Measurements from ENCODE around the gene PKD1. TPM values are rescaled to one million over a fixed set of nuclear protein-coding genes. Genes with fewer than 3 reads are reported as not detected.

The PKD1 gene
- total RNA-seq, 1 experiment from 2014 or later, result 137 TPM

GRCh38 chr16:2158262-2158638 lies 22.6 kb upstream of the PKD1 start:
- H3K9ac ChIP-seq (ENCODE audit: low read length), result peak overlapping the region; percentile 98; the same call in 1 of the 2 replicates
- ATAC-seq, result no peak
- ChIA-PET RAD21 (ENCODE audit: low non-redundant PET in 1 of 2, low total read pairs in 2 of 2, uncharacterized antibody in 2 of 2, unreplicated experiment in 2 of 2) (no interaction called here), CTCF (no interaction called here), POLR2A (no interaction called here)
- no TSS peak for BruUV-seq (replicated peaks)
- H3K9me3 ChIP-seq (ENCODE audit: control insufficient read depth in 1 of 2, insufficient read depth in 1 of 2, low read depth in 1 of 2, low read length in 2 of 2), result no peaks in the 10 kb centered on the region
- H3K27me3 ChIP-seq (ENCODE audit: insufficient read depth, low read length), result no peaks in the 10 kb centered on the region
- peaks cover 0 to 25% of the 10 kb centered on the region in 2 experiments; a peak in 2 of 4 replicates for H3K36me3 ChIP-seq (ENCODE audit: control insufficient read depth in 1 of 2, insufficient read depth in 2 of 2, low read length in 2 of 2)
- intact Hi-C loops (cut with micrococcal nuclease), result loop anchor here (5.0 kb wide), 1 partner anchor 864 kb away; the partner anchor contains the start of genes HCFC1R1, THOC6 and TNFRSF12A
- no peak for DNase-seq (ENCODE audit: low read depth, low spot score)
- H3K79me2 ChIP-seq (ENCODE audit: insufficient read depth, low read length), result peaks cover 92% of the 10 kb centered on the region
- H2AFZ ChIP-seq (ENCODE audit: low read depth, low read length, poor library complexity, severe bottlenecking), result no peak overlapping the region
- H3K4me2 ChIP-seq (ENCODE audit: low read length), result peak overlapping the region; percentile 97; the same call in 1 of the 2 replicates
- TF ChIP-seq ZBTB33 (IDR thresholded peaks at IDR 0.05; ENCODE audit: extremely low read depth, insufficient replicate concordance, low read length) (no peak), EZH2phosphoT487 (IDR thresholded peaks at IDR 0.05; ENCODE audit: borderline replicate concordance) (no peak), POLR2A (IDR thresholded peaks at IDR 0.05; ENCODE audit: borderline replicate concordance, extremely low read depth, insufficient read depth, insufficient read length) (no peak), SRF (IDR thresholded peaks at IDR 0.05; ENCODE audit: low read depth) (no peak), TCF7L2 (IDR thresholded peaks at IDR 0.05; ENCODE audit: borderline replicate concordance, extremely low read depth, insufficient read depth, insufficient read length) (no peak), REST (IDR thresholded peaks at IDR 0.05; ENCODE audit: low read depth) (no peak), ELF1 (IDR thresholded peaks at IDR 0.05; ENCODE audit: borderline replicate concordance, low read depth) (no peak), ATF3 (IDR thresholded peaks at IDR 0.05) (no peak), EZH2 (IDR thresholded peaks at IDR 0.05) (no peak), YY1 (IDR thresholded peaks at IDR 0.05; ENCODE audit: extremely low read depth, insufficient replicate concordance, low read depth, low read length) (no peak), MAX (IDR thresholded peaks at IDR 0.05) (no peak), SIN3A (IDR thresholded peaks at IDR 0.05; ENCODE audit: low read depth) (no peak), JUND (IDR thresholded peaks at IDR 0.05) (no peak), CTCF (IDR thresholded peaks at IDR 0.05 in 2 of 3, conservative IDR thresholded peaks at IDR 0.05 in 1 of 3; ENCODE audit: borderline replicate concordance in 1 of 3, insufficient read depth in 1 of 3, low read depth in 2 of 3, low read length in 2 of 3) (no peak), EGR1 (IDR thresholded peaks at IDR 0.05; ENCODE audit: low read depth) (no peak), FOSL1 (IDR thresholded peaks at IDR 0.05; ENCODE audit: low read depth) (no peak)
- no peak overlapping the region for H3K4me3 ChIP-seq (replicated peaks in 1 of 2; ENCODE audit: low read depth in 1 of 2, low read length in 2 of 2)
- H3K9me2 ChIP-seq (ENCODE audit: insufficient read depth), result no peaks in the 10 kb centered on the region
- H3K4me1 ChIP-seq (ENCODE audit: control insufficient read depth in 1 of 2, insufficient read depth in 2 of 2, low read length in 2 of 2), result peaks cover 44 to 73% of the 10 kb centered on the region in 2 experiments
- H3K27ac ChIP-seq (ENCODE audit: low read depth, low read length), result peak overlapping the region; percentile 80; the same call in 1 of the 2 replicates
- no peaks in the 10 kb centered on the region for H4K20me1 ChIP-seq (ENCODE audit: insufficient read depth)

Data from HCT116 (cell line).